HUDEP-2 (cell line): Measurements from ENCODE around the gene TOP1.

Experiments used
- DNase-seq, 76 experiments: peaks; one replicate each; lab custom pipeline; 2025; ENCODE audit not compliant: unreplicated experiment in 76 of 76; lab: John Stamatoyannopoulos, UW

Gene TOP1

DNA sequence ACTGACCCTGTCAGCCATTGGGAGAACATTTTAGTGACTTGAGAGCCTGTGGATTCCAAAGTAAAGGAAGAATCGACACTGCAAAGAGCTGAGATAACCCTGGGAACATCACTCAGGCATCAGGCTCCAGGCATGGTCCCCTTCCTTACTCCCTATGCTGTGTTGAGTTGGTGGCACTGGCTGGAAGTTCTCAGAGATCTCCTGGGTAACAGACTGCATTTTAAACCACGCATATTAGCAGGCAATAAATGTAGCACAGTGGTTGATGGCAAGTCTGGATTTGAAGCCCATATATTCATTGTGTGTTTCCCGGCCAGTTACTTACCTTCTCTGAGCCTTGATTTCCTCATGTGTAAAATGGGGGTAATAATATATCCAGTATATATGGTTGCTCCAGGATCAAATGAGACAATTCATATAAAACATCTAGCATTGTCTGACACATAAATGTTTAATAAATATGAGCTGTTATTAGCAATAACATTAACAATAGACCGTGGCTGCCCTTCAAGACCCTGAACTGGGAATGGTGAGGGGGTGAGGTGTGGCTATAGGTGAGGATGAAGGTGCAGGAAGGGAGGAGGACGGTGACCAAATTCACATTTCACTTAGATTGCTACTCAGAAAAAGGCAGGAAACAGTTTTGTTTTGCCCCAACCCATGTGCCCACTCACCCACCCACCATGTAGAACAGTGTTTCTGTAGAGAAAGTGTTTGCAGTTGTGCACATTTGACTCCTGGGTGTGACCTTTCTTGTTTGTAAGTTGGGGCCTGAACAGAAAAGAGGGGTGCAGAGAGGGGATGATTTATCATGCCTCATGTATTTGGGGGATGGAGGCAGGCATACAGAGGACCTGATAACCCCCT, 110.8 kb downstream of the TOP1 start:
- no peak for DNase-seq

DNA sequence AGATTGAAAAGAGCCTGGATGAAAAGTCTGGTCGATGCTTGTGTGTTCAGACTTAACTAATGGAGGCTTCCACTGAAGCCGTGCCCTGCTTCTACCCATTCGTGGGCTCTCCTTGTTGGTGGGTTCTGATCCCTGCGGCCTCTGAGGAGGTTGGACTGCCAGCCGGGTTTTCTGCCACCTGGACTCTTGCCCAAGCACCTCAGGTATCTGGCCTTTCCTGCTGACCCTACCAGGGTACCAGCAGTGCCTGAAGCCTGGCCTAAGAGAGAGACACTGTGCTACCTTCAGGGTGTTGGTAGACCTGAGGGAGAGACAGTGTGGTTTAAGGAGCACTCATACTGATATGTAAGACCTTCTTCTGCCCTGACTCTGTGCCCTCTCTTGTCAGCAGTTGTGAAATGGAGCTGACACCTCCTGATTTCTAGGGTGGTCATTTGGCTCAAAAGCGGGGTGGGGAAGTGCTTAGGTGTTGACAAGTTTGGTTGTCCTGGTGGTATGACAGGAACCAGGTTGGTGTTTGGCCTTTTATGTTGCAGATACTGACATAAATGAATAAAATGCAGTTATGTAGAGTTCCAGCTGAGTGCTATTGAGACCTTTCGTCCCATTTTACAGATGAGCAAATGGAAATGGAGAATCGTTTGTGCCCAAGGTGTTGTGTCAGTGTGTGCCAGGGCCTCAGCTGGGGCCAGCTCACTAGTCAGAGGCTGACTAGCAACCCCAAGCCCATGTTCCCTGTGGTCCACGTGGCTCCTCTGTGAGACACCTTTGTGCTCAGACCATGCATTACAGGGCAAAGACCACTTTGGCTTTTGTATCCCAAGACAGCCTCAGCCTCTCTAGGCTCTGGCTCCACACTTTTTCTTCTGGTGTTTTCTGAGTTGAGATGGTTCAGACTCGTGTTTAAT, 111.9 kb downstream of the TOP1 start:
- no peak for DNase-seq

DNA sequence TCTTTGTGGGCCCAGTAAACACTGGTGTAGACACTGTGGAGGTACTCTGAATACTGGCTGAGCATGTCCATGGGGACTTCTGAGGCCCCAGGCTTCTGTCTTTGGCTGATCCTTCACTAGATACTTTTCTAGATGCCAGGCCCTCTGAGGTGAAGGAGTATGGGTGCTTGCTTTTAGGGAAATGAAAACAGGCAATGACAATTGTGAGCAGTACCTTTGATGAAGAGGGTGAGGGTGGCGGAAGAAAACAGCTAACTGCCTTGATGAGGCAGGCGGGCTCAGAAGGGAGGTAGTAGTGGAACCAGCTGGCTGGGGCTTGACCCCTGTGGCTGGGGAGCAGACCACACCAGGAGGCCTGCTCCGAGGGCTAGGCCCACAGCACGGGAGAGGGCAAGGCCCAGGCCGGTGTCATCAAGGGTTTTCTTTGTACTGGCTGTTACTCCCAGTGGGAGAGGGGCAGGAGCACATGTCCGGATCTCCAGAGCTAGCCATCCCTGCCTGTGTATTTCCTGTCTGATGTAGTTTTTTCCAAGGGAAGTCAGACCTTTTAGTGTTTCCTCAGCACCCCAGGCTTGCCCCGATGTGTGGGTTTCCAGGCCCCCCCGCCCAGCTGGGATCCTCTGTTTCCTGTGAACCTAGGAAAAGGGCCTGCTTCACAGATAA, 112.7 kb downstream of the TOP1 start:
- no peak for DNase-seq

GRCh38 chr20:41142245-41142644, 113.6 kb downstream of the TOP1 start:
- no peak for DNase-seq

DNA sequence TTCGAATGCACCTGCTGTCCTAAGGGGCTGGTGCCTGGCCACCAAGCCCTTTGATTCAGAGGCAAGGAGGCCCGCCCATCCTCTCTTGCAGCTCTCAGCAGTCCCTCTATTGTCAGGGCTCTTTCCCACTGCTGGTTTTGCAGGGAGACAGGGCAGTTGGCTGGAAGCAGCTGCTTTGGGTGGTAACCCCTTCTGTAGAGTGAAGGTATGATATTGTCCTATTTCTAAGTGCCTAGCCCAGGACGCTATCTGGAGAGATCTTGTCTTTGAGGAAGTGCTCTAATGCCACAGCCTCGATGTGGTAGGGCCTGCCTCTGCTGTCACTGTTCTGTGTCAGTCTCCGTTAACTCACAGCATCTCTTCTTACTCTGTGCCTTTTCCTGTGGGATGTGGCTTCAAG, 114.3 kb downstream of the TOP1 start:
- DNase-seq = peak in 20 of 76 experiments; percentile 5 to 45 (median 18)

DNA sequence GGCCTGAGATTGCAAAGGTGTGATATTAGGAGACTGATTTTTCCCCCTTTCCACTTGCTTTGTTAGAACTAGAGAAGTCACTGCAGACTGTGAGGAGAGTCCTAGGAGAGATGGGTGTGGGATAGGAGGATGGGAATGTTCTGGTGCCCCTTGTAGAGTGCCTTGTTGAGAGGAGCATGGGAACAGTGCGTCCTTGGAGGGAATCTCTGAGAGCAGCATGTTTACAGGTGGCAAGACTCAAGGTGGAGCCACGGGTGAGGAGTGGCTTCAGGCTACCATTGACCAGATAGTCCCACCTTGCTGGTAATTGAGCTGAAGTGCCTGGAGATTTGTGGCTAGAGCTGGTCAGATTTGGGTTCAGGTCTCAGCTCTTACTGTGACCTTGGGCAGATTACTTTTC, 114.7 kb downstream of the TOP1 start:
- no peak for DNase-seq

DNA sequence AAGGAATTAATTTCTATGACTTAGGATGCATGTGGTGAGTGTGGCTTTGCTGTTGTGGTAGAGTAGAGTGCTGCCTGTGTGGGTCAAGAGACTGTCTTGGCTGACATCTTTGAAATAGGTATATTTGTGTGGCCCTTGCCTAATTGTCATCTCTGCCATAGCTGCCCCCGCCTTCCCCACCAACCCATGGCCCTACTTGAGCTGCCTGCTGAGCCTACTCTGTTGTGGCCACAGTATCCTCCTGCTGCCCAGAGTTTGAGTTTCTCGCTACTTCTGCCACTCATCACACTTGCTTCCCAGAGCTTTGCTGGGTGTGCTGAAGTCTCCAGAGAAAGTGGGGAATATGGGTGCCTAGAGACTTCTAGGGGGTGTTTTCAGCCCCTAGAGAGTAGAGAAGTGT, 116.7 kb downstream of the TOP1 start:
- no peak for DNase-seq

DNA sequence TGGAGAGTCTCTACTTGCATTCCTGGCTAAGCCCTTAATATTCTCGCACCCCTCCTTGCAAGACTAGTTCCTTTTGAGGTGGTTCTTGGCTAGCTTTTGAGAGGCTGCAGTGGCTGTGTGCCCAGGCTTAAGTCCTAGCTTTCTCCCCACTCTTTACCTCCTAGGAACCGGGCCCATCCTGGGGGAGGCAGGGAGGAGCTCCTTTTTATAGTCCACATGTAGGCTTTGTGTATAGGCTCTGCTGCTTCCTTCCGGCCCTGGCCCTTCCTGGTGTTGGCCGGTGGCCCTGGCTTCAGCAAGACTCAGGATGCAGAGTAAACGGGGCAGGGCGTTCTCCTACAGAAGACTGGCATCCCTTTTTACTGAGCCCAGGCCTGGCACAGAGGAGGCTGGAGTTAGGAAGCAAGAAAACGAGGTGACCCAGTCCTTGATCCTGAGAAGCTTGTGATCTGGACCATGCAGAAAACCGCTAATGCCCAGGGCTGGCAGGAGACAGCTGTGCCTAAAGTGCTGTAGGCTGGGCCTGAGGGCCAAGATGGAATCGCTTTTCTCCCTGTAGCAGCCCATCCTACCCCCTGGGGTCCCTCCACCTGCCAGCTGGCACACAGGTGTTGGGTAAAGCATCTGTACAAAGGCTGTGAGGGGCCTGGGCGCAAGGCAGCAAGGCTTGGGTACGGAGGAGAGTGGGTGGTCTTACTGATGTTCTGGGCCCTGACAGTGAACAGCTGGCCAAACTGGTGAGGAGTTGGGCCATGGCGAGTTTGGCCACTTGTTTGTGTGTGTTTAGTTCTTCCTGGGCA, 117.4 kb downstream of the TOP1 start:
- DNase-seq = no peak

- DNase-seq = no peak
Observed at GRCh38 chr20:41147767-41148191, 119.2 kb downstream of the TOP1 start.

DNA sequence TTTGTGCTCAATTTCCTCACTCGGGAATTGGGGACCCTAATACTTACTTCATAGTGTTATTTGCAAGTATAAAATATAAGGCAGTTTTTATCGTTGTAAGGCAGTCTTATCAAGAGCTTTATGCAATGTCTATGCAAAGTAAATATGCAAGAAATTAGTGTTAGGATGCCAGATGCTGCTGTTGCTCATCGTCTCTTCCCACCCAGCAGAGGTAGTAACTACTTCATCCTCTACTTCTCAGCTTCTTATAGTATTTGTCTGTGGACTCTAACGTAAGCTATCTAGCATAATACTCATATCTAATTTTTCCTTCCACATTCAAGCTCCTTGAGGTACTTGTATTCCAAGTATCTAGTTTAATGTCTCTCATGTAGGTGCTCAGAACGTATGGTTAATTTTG, 120.3 kb downstream of the TOP1 start:
- DNase-seq = no peak

- peak in 12 of 76 experiments; percentile 6 to 25 (median 13) for DNase-seq
Observed at GRCh38 chr20:41150664-41151063, 122.0 kb downstream of the TOP1 start.

GRCh38 chr20:41151134-41151869, 122.7 kb downstream of the TOP1 start:
- DNase-seq = no peak

DNA sequence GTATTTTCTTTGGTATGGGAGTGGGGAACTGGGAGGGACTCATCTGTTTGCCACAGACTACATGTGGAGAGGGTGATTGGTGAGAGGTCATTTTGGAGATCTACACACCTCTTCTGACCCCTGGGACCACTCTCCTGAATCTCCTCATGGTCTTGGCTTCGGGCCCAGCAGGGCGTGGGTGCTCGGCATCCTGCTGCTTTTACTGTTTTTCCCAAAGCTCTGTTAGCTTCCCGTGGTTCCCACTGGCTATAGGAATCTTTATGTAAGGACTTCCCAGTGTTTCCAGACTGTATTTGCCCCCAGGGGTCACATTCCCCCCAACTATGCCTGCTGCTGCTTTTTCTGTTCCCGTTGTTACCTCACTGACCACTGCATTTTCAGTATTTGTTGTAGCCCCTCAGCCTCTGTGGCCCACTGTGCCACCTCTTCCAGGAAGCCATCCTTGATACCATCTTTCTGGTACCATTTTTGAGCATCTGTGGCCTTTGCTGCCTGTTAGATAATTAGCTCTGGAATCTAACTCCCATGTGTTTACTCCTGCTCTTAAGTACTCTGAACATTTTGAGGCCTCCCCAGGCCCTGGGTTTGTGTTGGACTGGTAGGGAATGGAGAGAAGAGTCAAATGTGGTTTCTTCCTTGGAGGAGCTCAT, 123.6 kb downstream of the TOP1 start:
- no peak for DNase-seq

DNA sequence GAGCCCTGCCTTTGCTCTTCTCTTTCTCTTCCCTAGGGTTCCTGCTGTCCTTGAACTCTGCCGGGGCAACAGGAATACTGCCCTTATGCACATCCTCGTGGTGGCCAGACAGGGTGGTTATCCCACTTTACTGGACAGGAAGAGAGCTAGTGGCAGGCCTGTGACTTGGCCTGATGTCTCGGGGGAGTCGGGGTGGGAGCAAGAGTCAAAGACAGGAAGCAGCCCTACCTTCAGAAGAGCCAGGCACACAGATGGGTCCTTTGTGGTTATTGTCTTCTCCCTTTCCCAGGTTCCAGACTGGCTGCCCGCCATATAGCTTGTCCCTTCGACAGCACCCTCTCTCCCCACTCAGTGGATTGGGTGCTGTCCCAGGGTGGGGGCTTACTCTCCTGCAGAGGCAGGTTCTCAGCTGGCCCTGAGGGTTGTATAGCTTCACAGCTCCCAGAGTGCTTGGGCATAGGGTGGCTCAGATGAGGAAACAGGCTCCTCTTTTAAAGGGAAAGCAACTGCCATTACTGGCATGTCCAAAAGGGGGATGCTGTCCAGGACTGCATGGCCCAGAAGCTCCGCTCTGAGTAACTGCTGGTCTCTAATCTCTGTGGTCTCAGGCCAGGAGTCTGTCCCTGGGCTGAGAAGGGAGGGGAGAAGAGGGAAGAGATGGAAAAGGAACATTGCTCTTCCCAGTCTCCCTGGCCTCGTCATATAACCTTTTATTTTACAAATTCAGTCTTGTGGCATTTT, 126.0 kb downstream of the TOP1 start:
- DNase-seq = no peak

- DNase-seq = no peak
Observed at GRCh38 chr20:41155261-41155660, 126.6 kb downstream of the TOP1 start.

- no peak for DNase-seq
Observed at GRCh38 chr20:41158082-41158625, 129.5 kb downstream of the TOP1 start.

DNA sequence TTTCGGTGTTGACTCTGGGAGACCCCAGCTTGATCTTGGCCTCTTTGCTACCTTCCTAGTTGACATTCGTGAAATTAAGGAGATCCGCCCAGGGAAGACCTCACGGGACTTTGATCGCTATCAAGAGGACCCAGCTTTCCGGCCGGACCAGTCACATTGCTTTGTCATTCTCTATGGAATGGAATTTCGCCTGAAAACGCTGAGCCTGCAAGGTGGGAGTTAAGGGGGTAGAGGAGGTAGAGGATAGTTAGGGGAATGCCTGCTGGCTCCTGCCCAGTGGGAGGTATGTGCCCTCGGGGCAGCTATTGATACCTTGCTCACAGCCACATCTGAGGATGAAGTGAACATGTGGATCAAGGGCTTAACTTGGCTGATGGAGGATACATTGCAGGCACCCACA, 130.9 kb downstream of the TOP1 start:
- no peak for DNase-seq

- no peak for DNase-seq
Observed at GRCh38 chr20:41160686-41161085, 132.1 kb downstream of the TOP1 start.
